Measurements from ENCODE around the gene NUP160.
A peak's percentile ranks its signal among the peaks of the same experiment; 100 is the strongest.
"Not testable (repeated sequence)": the region's sequence is repeated elsewhere in the genome, so short reads cannot be mapped to it uniquely, and the experiment has no call there.

NUP160 gene

GRCh38 chr11:47863189-47863897 is 15.2 kb upstream of the NUP160 start:
- peak; percentile 11 for DNase-seq

DNA sequence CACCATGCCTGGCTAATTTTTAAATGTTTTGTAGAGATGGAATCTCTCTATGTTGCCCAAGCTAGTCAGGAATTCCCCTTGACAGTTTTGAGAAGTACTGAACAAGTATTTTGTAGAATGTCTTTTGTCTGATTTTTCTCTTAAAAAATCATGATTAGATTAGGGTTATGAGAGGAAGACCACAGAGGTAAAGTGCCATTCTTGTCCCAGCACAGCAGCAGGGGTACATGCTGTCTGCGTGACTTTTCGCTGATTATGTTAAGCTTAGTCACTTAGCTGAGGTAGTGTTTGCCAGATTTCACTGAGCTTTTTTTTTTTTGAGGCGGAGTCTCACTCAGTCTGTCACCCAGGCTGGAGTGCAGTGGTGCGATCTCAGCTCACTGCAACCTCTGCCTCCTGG is 13.6 kb upstream of the NUP160 start:
- no peak for DNase-seq

DNA sequence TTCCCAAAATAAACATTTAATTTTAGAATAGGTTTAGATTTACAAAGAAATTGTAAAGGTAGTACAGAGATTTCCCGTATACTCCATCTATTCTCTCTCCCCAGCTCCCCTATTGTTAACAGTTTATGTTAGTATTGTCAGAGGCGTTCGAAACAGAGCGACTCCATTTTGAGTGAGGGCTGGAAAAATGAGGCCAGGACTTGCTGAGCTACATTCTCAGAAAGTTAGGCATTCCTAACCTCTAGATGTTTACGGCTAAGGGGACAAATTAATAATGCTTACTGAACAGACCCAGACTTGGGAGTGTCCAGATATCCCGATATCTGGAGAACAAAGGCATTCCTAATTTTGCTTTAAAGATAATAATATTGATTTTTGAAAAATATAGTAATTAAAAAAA is 12.4 kb upstream of the NUP160 start:
- DNase-seq: no peak

GRCh38 chr11:47857892-47858543 is 9.9 kb upstream of the NUP160 start:
- no peak for DNase-seq

GRCh38 chr11:47857485-47857884 is 9.3 kb upstream of the NUP160 start:
- DNase-seq: no peak

GRCh38 chr11:47856186-47856585 is 8.0 kb upstream of the NUP160 start:
- DNase-seq: no peak

DNA sequence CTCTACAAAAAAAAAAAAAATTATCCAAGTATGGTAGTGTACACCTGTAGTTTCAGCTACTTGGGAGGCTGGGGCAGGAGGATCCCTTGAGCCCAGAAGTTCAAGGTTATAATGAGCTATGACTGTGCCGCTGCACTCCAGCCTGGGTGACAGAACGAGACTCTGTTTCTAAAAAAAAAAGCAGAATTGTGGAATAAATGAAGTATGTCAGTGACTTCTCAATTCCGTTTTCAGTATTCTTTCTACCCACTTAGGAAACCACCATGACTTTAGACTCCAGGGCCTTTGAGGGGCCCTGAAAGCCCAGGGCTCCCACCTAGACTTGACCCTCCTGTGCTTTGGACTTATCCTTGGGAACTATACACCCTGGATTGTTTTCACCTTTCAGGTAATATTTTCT is 6.5 kb upstream of the NUP160 start:
- no peak for DNase-seq

DNA sequence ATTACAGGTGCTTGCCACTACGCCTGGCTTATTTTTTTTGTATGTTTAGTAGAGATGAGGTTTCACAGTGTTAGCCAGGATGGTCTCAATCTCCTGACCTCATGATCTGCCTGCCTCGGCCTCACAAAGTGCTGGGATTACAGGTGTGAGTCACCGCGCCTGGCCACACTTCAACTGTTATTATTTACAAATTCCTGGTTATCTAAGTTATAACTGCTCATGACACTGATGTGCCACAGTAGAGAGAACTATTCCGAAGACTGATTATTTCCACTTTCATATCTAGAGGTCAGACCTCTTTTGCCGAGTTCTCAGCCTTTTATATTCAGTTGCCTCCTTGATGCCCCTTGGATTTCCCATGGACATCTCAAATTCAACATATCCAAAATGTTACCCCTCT is 3.9 kb upstream of the NUP160 start:
- no peak for DNase-seq

GRCh38 chr11:47850337-47850736 is 2.2 kb upstream of the NUP160 start:
- DNase-seq: no peak

- no peak for DNase-seq
These were observed 578 bp upstream of the NUP160 start for GRCh38 chr11:47848700-47849155.

- no peak for DNase-seq
These were observed 636 bp downstream of the NUP160 start for GRCh38 chr11:47847537-47847891.

GRCh38 chr11:47846998-47847397 is 1.2 kb downstream of the NUP160 start:
- no peak for DNase-seq

DNA sequence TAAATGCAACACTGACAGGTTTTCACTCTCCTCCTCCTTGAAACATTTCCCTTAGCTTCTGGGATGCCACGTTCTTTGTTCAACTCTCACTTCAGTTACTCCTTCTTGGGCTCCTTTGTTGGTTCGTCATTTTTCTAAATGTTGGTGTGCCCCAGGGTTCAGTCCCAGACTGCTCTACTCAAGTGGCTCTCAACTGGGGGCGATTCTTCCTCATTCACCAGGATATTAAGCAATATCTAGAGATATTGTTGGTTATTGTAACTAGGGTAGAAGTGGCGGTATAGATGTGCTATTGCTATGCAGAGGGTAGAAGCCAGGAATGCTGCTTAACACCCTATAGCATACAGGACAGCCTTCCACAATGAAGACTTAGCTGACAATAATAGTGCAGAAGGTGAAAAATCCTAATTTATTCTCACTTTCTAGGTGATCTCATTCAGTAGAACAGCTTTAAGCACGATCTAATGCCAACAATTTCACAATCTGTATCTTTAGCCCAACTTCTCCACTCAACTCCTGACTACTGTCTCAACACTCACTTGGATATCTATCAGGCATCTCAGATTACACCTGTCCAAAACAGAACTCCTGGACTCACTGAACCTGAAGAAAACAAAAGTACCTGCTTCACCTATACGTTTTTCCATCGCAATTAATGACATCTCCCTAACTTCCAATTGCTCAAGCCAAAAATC is 4.6 kb downstream of the NUP160 start:
- DNase-seq: no peak

DNA sequence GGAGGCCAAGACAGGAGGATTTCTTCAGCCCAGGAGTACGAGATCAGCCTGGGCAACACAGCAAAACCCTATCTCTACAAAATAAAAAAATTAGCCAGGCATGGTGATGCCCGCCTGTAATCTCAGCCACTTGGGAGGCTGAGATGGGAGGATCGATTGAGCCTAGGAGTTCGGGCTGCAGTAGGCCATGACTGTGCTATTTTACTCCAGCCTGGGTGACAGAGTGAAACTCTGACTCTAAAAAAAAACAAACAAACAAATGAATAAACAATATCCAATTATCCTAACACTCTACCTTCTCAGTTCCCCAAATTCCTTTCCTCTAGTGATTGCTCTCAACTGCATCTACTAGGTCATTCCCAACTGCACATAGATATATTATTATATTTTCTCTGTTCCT is 5.4 kb downstream of the NUP160 start:
- no peak for DNase-seq

DNA sequence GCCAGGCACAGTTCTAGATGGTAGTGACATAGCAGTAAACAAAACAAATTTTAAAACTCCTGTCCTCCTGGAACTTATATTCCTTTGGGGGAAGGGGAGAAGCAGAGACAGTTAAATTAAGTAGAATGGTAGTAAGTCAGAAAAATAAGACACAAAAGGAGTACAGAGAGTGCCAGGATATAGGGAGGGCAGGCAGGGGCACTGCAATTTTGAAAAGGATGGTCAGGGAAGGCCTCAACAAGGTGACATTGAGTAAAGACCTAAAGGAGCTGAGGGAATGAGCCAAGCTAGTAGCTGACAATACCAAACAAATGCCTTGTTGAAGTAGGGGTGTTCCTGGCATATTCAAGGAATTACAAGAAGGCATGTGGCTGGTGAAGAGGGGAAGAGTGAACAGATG is 10.2 kb downstream of the NUP160 start:
- DNase-seq: no peak

DNA sequence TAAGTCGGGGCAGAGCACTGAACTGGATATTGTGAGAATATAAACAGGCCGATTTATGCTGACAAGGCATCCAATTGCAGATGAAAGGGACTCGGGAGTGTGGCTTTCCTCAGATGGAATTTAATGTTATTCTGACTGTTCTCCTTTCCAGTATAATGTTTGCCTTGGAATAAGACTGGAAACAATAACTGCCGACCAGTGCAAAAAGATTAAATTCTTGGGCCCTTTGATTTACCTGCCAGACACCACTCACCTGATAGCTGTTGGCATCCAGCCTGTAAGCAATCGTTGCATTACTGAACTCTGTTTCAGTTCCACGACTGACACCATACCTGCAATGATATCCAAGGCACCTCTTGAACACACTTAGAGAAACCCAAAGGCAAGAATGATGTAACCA is 10.9 kb downstream of the NUP160 start:
- DNase-seq: no peak

DNA sequence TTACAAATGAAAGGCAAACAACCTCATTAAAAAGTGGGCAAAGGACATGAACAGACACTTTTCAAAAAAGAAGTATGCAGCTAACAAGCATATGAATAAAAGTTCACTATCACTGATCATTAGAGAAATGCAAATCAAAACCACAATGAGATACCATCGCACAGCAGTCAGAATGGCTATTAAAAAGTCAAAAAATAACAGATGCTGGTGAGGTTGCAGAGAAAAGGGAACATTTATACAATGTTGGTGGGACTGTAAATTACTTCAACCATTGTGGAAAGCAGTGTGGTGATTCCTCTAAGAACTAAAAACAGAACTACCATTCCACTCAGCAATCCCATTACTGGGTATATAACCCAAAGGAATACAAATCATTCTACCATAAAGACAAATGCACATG is 18.1 kb downstream of the NUP160 start:
- DNase-seq: not testable (repeated sequence)

DNA sequence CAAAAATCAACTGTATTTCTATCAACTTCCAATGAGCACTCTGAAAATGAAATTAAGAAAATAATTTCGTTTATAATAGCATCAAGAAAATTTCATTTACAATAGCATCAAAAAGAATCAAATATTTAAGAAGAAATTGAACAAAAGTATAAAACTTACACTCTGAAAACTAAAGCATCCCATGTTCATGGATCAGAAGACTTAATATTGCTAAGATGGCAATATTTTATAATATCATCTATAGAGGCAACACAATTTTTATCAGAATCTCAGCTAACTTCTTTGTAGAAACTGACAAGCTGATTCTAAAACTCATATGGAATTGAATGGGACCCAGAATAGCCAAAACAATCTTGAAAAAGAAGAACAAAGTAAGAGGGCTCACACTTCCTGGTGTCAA is 19.9 kb downstream of the NUP160 start:
- no peak for DNase-seq

GRCh38 chr11:47822664-47823063 is 25.5 kb downstream of the NUP160 start:
- not testable (repeated sequence) for DNase-seq

DNA sequence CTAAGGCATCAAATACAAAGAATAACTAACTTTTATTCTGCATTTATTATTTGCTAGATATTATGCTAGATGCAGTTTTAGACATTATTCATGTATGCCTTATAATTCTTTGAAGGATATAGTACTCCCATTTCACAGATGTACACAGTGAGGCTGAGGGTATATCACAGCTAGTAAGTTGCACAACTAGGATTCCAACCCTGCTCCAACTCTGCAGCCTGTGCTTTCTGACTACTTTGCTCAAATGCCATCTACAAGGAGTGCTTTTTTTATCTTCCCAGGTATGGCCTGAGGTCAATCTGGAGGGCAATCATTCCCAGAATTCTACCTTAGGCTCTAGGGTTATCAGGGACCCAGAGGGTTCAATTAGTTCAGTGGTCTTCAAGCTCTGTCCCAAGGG is 28.4 kb downstream of the NUP160 start:
- DNase-seq: no peak

DNA sequence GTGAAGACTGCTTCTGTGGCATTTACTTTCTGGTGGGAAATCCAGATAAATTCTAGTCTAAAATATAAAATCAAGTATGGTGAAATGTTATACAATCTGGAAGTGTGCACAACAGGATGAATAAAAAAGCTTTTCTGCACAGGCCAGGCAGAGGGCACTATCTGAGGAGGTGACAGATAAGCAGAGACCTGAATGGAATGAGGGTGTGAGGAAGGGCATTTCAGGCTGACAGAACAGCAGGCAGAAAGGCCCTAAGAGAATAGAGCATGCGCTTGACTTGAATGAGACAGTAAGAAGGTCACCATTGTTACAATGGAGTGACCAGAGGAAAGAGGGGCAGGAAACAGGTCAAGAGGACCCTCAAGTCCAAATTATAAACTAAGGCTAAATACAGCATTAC is 47.4 kb downstream of the NUP160 start:
- DNase-seq: no peak

- DNase-seq: no peak
These were observed 50.5 kb downstream of the NUP160 start for GRCh38 chr11:47797633-47798032.

DNA sequence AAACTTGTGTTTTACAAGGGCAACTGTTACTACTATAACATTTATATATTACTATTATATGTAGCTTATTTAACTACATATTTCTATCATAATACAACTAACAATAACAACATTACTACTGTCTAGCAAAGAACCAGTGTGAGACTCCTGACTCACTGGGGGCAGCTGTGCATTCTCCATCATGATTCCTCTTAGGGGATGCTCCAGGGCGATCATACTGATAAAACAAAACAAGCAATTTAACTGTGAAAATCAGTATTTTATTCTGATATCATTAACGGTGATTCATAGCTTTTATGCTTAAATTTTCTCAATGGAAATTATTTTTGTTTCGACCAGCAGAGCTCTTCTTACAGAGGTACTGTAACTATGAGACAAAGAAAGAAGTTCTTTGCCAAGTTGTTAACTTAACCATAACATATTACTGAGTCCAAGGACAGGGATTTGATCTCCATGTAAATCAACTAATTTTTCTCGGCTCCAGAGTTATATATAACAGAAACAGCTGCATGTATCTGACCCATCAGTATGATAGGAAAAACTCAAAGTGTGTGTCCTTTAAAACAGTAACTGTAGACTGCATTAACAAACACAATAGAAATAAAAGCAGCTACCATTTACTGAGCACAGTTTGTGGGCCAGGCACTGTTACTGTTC is 56.2 kb downstream of the NUP160 start:
- DNase-seq: no peak

GRCh38 chr11:47790017-47790416 is 58.1 kb downstream of the NUP160 start:
- not testable (repeated sequence) for DNase-seq
